ENCODE results near the gene NAB2.

GRCh38 chr12:57079821-57080220, 9.1 kb upstream of the NAB2 start:
- no peak for TF ChIP-seq SUZ12 (IDR thresholded peaks at IDR 0.05; ENCODE audit: extremely low read depth, insufficient read depth, insufficient read length)
- no peak for TF ChIP-seq YY1 (IDR thresholded peaks at IDR 0.05; ENCODE audit: insufficient read depth, insufficient read length)
- TF ChIP-seq ZNF274 (IDR thresholded peaks at IDR 0.05; ENCODE audit: low read depth, low read length) = no peak

Data from NT2/D1 (cell line).